GM12892 (cell line): ENCODE measurements around the gene TRIM37.

Source experiments
- DNase-seq: peaks from one replicate; pipeline ENCODE4 v3.0.0; 2011; ENCODE audit not compliant: insufficient read length
- FAIRE-seq: peaks from 2 replicates; lab custom pipeline; 2011; peaks lifted over from hg19 to GRCh38; lab: Jason Lieb, UNC
- POLR2A ChIP-seq: IDR thresholded peaks from 2 replicates; pipeline ENCODE4 v1.6.1; 2011; ENCODE audit warnings: low read depth, low read length, control low read depth
- POLR2AphosphoS5 ChIP-seq: IDR thresholded peaks from 2 replicates; pipeline ENCODE4 v1.6.1; 2011; ENCODE audit warnings: low read depth, low read length, control low read depth
- TAF1 ChIP-seq: IDR thresholded peaks from 2 replicates; pipeline ENCODE4 v1.6.1; 2011; ENCODE audit warnings: low read depth, mild to moderate bottlenecking, control low read depth, low read length, borderline replicate concordance

The TRIM37 gene

DNA sequence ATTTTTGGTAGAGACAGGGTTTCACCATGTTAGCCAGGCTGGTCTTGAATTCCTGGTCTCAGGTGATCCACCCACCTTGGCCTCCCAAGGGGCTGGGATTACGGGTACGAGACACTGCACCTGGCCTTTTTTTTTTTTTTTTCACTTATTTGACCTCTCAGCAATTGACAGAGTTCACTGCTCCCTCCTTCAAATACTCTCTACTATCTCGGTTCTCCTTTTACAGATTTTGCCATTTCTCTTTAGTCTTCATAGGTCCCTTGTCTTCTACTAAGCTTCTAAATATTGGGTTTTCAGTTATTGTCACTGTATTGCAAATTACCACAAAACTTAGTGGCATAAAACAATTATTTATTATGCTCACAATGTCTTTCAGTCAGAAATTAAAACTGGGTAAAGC lies 159.3 kb downstream of the TRIM37 start:
- TF ChIP-seq TAF1 (no peak), POLR2AphosphoS5 (no peak), POLR2A (no peak)
- DNase-seq (no peak), FAIRE-seq (no peak)

DNA sequence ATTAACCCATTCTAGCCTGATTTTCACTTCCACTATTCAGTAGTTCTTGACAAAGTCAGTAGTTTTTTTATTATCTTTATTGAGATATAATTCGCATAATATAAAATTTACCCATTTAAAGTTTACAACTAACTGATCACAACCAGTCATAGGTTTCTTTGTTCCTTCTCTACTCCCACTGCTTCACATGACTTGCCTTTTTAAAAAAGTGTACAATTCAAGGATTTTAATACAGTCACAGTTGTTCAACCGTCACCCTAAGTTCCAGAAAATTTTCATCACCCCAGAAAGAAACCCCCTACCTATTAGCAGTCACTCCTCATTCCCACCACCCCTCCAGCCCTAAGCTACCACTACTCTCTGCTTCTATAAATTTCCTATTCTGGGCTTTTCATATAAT lies 162.5 kb downstream of the TRIM37 start:
- TF ChIP-seq POLR2A (no peak), POLR2AphosphoS5 (no peak), TAF1 (no peak)
- FAIRE-seq (no peak), DNase-seq (no peak)

DNA sequence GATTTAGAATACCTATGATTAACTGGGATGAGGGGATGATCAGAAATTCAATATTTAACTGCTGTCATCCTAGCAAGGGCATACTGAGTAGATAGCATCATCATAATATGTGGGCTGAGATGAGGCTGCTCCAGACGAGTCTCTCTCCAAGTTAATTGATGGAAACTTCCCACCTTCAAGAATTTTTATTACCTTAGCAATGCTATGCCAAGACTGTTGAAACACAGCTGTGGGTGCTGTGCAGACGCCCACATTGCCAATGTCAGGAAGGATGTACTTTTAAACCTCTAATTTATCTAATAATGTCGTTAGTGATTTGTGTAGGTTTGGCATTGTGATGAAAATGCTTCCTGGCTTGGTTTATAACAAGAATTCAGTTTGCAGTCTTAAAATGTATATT lies 170.4 kb downstream of the TRIM37 start:
- DNase-seq (no peak), FAIRE-seq (no peak)
- TF ChIP-seq POLR2AphosphoS5 (no peak), POLR2A (no peak), TAF1 (no peak)

DNA sequence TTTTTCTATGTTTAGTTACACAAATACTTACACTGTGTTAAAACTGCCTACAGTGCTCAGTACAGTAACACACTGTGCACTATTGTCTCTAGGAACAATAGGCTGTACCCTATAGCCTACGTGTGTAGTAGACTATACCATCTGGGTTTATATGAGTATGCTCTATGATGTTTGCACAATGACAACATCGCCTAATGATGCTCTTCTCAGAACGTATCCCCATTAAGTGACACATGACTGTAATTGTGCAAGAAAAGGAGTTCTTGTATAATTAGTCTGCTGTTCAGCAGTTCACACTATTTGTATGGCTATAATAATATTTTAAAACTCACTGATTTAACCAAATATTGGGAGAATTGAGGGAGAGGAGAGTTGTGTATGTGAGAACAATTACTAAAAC lies 173.7 kb downstream of the TRIM37 start:
- FAIRE-seq (no peak), DNase-seq (no peak)
- no peak for TF ChIP-seq POLR2AphosphoS5
- TF ChIP-seq POLR2A: no peak
- no peak for TF ChIP-seq TAF1
